IMR-90 (cell line): ENCODE data around the gene SHROOM3. TPM values are rescaled to one million over a fixed set of nuclear protein-coding genes. Genes with fewer than 3 reads are reported as not detected.

Source experiments
- ATAC-seq: fragments of 200-7000 bp; cut with Tn5 transposase; 2 replicates; pipeline ENCODE4 v1.9.1; 2020; ENCODE audit warnings: low read depth, mild to moderate bottlenecking, moderate library complexity
- BruUV-seq: library from RNA; stranded (reverse); fragments of 400-500 nt; replicated peaks from 2 replicates; lab custom pipeline; 2021; lab: Mats Ljungman, UMichigan
- CTCF ChIA-PET: fragments of 300-600 bp; formaldehyde crosslinking; extraction: SDS; loops from one replicate; lab custom pipeline; 2021; ENCODE audit warnings: antibody characterized with exemption; lab: Yijun Ruan, JAX
- POLR2A ChIA-PET: fragments of 300-600 bp; sonication (Branson Sonifier 250); formaldehyde crosslinking; loops from one replicate; lab custom pipeline; 2022; ENCODE audit warnings: antibody characterized with exemption; ENCODE audit not compliant: unreplicated experiment; lab: Charles Lee
- DNase-seq: peaks from one replicate; pipeline ENCODE4 v3.0.0; 2013
- H2AFZ ChIP-seq: replicated peaks from 2 replicates; pipeline ENCODE3; 2013; ENCODE audit warnings: low read length, mild to moderate bottlenecking; ENCODE audit not compliant: poor library complexity
- H2AK5ac ChIP-seq: 2 replicates; pipeline ENCODE4 v1.6.1; 2013; ENCODE audit warnings: low read depth, low read length, inconsistent platforms
- H2AK9ac ChIP-seq: replicated peaks from 2 replicates; pipeline ENCODE3; 2013; ENCODE audit warnings: mild to moderate bottlenecking, low read depth, low read length, moderate library complexity; ENCODE audit not compliant: poor library complexity
- H2BK120ac ChIP-seq: 2 replicates; pipeline ENCODE4 v1.6.1; 2013; ENCODE audit warnings: low read depth, low read length, inconsistent platforms
- H2BK15ac ChIP-seq: 3 replicates; pipeline ENCODE4 v1.6.1; 2013; ENCODE audit warnings: low read depth, low read length, inconsistent platforms
- H2BK20ac ChIP-seq: 2 replicates; pipeline ENCODE4 v1.6.1; 2013; ENCODE audit warnings: low read depth, mild to moderate bottlenecking, inconsistent platforms, low read length, moderate library complexity
- H2BK5ac ChIP-seq: 2 replicates; pipeline ENCODE4 v1.6.1; 2013; ENCODE audit warnings: mild to moderate bottlenecking, low read depth, low read length, inconsistent platforms; ENCODE audit not compliant: poor library complexity, severe bottlenecking
- H3K14ac ChIP-seq: replicated peaks from 2 replicates; pipeline ENCODE4 v1.6.1; 2013; ENCODE audit warnings: low read depth, low read length, inconsistent platforms
- H3K18ac ChIP-seq: 2 replicates; pipeline ENCODE4 v1.6.1; 2013; ENCODE audit warnings: low read depth, low read length, control low read depth
- H3K23ac ChIP-seq: 2 replicates; pipeline ENCODE4 v1.6.1; 2013; ENCODE audit warnings: low read depth, low read length, inconsistent platforms
- H3K27ac ChIP-seq: 2 replicates; pipeline ENCODE4 v1.5.1; 2013; ENCODE audit warnings: mild to moderate bottlenecking, control low read depth, low read length; ENCODE audit not compliant: insufficient read depth
- H3K27me3 ChIP-seq: 2 replicates; pipeline ENCODE4 v1.6.1; 2013; ENCODE audit warnings: low read length; ENCODE audit not compliant: control insufficient read depth, insufficient read depth
- H3K36me3 ChIP-seq: 2 replicates; pipeline ENCODE4 v1.6.1; 2013; ENCODE audit warnings: low read length, mixed read lengths; ENCODE audit not compliant: control insufficient read depth, insufficient read depth
- H3K4ac ChIP-seq: 2 replicates; pipeline ENCODE4 v1.6.1; 2013; ENCODE audit warnings: low read depth, low read length, inconsistent platforms
- H3K4me1 ChIP-seq: 2 replicates; pipeline ENCODE4 v1.6.1; 2013; ENCODE audit warnings: low read length, mixed read lengths; ENCODE audit not compliant: control insufficient read depth, insufficient read depth
- H3K4me2 ChIP-seq: 2 replicates; pipeline ENCODE4 v1.6.1; 2013; ENCODE audit warnings: low read depth, mild to moderate bottlenecking, control low read depth, low read length, moderate library complexity
- H3K4me3 ChIP-seq: 2 replicates; pipeline ENCODE4 v1.5.1; 2013; ENCODE audit warnings: low read depth, mild to moderate bottlenecking, control low read depth, low read length, moderate library complexity; ENCODE audit not compliant: insufficient read depth
- H3K56ac ChIP-seq: 2 replicates; pipeline ENCODE4 v1.6.1; 2013; ENCODE audit warnings: low read length, inconsistent platforms; ENCODE audit not compliant: insufficient read depth; ENCODE audit errors: extremely low read depth
- H3K79me1 ChIP-seq, 2 experiments: 2 replicates each; pipeline ENCODE4 v1.6.1; 2013; ENCODE audit warnings: low read length in 2 of 2, inconsistent platforms in 1 of 2, low read depth in 1 of 2
- H3K9ac ChIP-seq: 2 replicates; pipeline ENCODE4 v1.6.1; 2013; ENCODE audit warnings: low read depth, low read length, control low read depth
- H3K9me1 ChIP-seq: 2 replicates; pipeline ENCODE4 v1.6.1; 2013; ENCODE audit warnings: low read length, inconsistent platforms; ENCODE audit not compliant: insufficient read depth
- H3K9me3 ChIP-seq: 2 replicates; pipeline ENCODE4 v1.6.1; 2013; ENCODE audit warnings: low read length; ENCODE audit not compliant: control insufficient read depth, insufficient read depth
- H4K20me1 ChIP-seq: 2 replicates; pipeline ENCODE4 v1.6.1; 2013; ENCODE audit warnings: low read length, inconsistent platforms; ENCODE audit not compliant: insufficient read depth
- H4K5ac ChIP-seq: 2 replicates; pipeline ENCODE4 v1.6.1; 2013; ENCODE audit warnings: mild to moderate bottlenecking, low read depth, low read length, control low read depth
- H4K8ac ChIP-seq, 2 experiments: 2 replicates each; pipeline ENCODE4 v1.6.1; 2013; ENCODE audit warnings: low read depth in 2 of 2, low read length in 2 of 2, control low read depth in 1 of 2, inconsistent platforms in 1 of 2
- H4K91ac ChIP-seq: 2 replicates; pipeline ENCODE4 v1.6.1; 2013; ENCODE audit warnings: low read depth, low read length, inconsistent platforms; ENCODE audit not compliant: insufficient read depth
- FOS ChIP-seq: fragments of 150-350 bp; IDR thresholded peaks from 2 replicates; pipeline ENCODE4 v1.6.1; 2016; ENCODE audit warnings: low read depth, low read length
- MAFK ChIP-seq: IDR thresholded peaks from 2 replicates; pipeline ENCODE4 v1.6.1; 2012; ENCODE audit warnings: low read depth, low read length, improper control_type of control experiment
- MAZ ChIP-seq: IDR thresholded peaks from 2 replicates; pipeline ENCODE4 v1.6.1; 2012; ENCODE audit warnings: low read depth, mild to moderate bottlenecking, low read length, improper control_type of control experiment, moderate library complexity, borderline replicate concordance
- MXI1 ChIP-seq: IDR thresholded peaks from 2 replicates; pipeline ENCODE4 v1.6.1; 2012; ENCODE audit warnings: low read depth, mild to moderate bottlenecking, low read length, moderate library complexity, borderline replicate concordance
- NFE2L2 ChIP-seq: fragments of 150-350 bp; IDR thresholded peaks from 2 replicates; pipeline ENCODE4 v1.6.1; 2016; ENCODE audit warnings: low read depth, mild to moderate bottlenecking, low read length
- RAD21 ChIP-seq: IDR thresholded peaks from 2 replicates; pipeline ENCODE4 v1.6.1; 2012; ENCODE audit warnings: low read length, improper control_type of control experiment
- RFX5 ChIP-seq: IDR thresholded peaks from 2 replicates; pipeline ENCODE4 v1.8.0; 2012; ENCODE audit warnings: low read depth, mild to moderate bottlenecking, low read length, moderate library complexity
- SMC3 ChIP-seq: fragments of 150-350 bp; IDR thresholded peaks from 2 replicates; pipeline ENCODE4 v1.6.1; 2016; ENCODE audit warnings: low read depth, mild to moderate bottlenecking, antibody characterized with exemption, low read length, moderate library complexity
- WGBS, 2 experiments: methylation state at CpG; one replicate each; pipeline versions ENCODE4 v1.1.5 to v1.1.7; 2013; ENCODE audit warnings: missing lambda C conversion rate in 2 of 2; ENCODE audit not compliant: insufficient read length in 1 of 2; ENCODE audit errors: extremely low coverage in 2 of 2; 5-methylcytosine and 5-hydroxymethylcytosine counted together
- dilution Hi-C: fragments of 300-500 bp; cut with HindIII; formaldehyde crosslinking; loops from one replicate; pipeline ENCODE4 v1.14.3; 2018; ENCODE audit warnings: low sequenced_read_pairs; ENCODE audit not compliant: unreplicated experiment
- in situ Hi-C: fragments of 300-500 bp; cut with MboI; formaldehyde crosslinking; loops from 3 replicates; pipeline ENCODE4 v1.14.3; 2019; ENCODE audit warnings: low sequenced_read_pairs, inconsistent platforms, mixed read lengths
- intact Hi-C: fragments of 100-400 bp; cut with micrococcal nuclease; formaldehyde crosslinking; loops from 2 replicates; pipeline ENCODE4 v1.10.0; 2022
- polyA plus RNA-seq, 3 experiments: library from polyadenylated mRNA; depleted of rRNA; stranded (reverse); fragments of >200 nt; gene quantifications; 2 replicates each; pipeline ENCODE4 v1.2.3, GENCODE V29; 2012; ENCODE audit warnings: low replicate concordance in 1 of 3
- total RNA-seq: library from RNA; depleted of rRNA; stranded (reverse); fragments of >200 nt; gene quantifications from 2 replicates; pipeline ENCODE4 v1.2.3, GENCODE V29; 2012
- TF ChIP-seq, protein P1 (sequence below): fragments of 150-350 bp; IDR thresholded peaks from 2 replicates; pipeline ENCODE4 v1.6.1; 2017; ENCODE audit warnings: mild to moderate bottlenecking, antibody characterized with exemption, low read length, low read depth
- TF ChIP-seq, protein P2 (sequence below): conservative IDR thresholded peaks from 2 replicates; pipeline ENCODE4 v1.5.1; 2012; ENCODE audit warnings: mild to moderate bottlenecking, low read depth, low read length, improper control_type of control experiment
- TF ChIP-seq, protein P3 (sequence below): fragments of 150-350 bp; IDR thresholded peaks from 2 replicates; pipeline ENCODE4 v1.6.1; 2016; ENCODE audit warnings: low read depth, mild to moderate bottlenecking, low read length, moderate library complexity, borderline replicate concordance

The SHROOM3 gene
- total and polyA plus RNA-seq, 2 of the 4 experiments (the other 2 are of a cell fraction): 10.8 to 19.5 TPM

DNA sequence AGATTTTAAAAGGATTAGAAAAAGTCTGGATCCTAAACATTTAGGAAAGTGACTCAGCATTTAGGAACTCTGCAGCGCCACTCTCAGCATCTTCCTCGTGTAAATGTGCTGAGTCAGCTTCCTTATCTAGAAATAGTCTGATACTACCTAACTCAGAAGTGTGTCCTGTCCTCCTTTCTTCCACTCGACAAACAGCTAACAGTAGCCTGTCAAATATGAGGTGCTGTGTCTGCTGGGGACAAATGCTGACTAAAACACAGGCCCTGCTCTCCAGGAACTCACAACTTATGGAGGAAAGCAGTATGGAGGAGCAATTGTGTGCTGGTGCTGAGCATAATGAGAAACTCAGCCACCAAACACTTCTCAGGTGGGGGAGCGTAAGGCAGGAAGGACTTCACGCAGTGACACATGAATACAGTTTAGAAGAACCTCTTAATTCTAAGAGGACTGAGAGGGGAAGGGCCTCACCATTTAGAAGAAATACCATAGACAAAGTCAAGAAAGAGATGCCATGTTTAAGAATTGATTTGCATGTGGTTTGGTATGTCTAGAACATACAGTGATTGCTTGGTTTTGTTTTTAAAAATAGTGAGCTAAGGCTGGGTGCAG lies 337.6 kb downstream of the SHROOM3 start:
- intact Hi-C loops (no loop called here), in situ Hi-C loops (loop anchor here (25.0 kb wide), 1 partner anchor 390 kb away; the partner anchor contains the start of gene CCNG2), dilution Hi-C loops (no loop called here)
- H3K36me3 ChIP-seq: peaks cover 20% of the 10 kb centered on the region
- H3K4me2 ChIP-seq: 0 out of 2 replicates have a peak overlapping the region, but pooled peaks have one; percentile 48
- peak; percentile 75 for ATAC-seq
- peak overlapping the region; percentile 94; the same call in 1 of the 2 replicates for H3K23ac ChIP-seq
- peak overlapping the region; percentile 99 for H2BK20ac ChIP-seq
- no peak overlapping the region for H3K4me3 ChIP-seq
- peak overlapping the region; percentile 99 for H2BK120ac ChIP-seq
- peak overlapping the region; percentile 96 for H3K14ac ChIP-seq
- peak overlapping the region; percentile 95 for H3K18ac ChIP-seq
- peak overlapping the region; percentile 96 for H2AK9ac ChIP-seq
- H4K91ac ChIP-seq: peak overlapping the region; percentile 97
- H3K4me1 ChIP-seq: peaks cover 13% of the 10 kb centered on the region
- H3K79me1 ChIP-seq: peaks cover 22 to 48% of the 10 kb centered on the region in 2 experiments; a peak in 3 of 4 replicates
- peak overlapping the region; percentile 53; the same call in 1 of the 2 replicates for H3K27ac ChIP-seq
- peak overlapping the region; percentile 92; the same call in 2 of the 3 replicates for H2BK15ac ChIP-seq
- H3K27me3 ChIP-seq: no peaks in the 10 kb centered on the region
- H4K5ac ChIP-seq: peak overlapping the region; percentile 96
- peak; percentile 97 for TF ChIP-seq NFE2L2
- no peak for TF ChIP-seq SMC3
- no peak for TF ChIP-seq RAD21
- TF ChIP-seq FOS: peak; percentile 63; the same call in 1 of the 2 replicates
- TF ChIP-seq, protein P1, sequence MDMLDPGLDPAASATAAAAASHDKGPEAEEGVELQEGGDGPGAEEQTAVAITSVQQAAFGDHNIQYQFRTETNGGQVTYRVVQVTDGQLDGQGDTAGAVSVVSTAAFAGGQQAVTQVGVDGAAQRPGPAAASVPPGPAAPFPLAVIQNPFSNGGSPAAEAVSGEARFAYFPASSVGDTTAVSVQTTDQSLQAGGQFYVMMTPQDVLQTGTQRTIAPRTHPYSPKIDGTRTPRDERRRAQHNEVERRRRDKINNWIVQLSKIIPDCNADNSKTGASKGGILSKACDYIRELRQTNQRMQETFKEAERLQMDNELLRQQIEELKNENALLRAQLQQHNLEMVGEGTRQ: no peak
- TF ChIP-seq MXI1: no peak
- TF ChIP-seq, protein P2, sequence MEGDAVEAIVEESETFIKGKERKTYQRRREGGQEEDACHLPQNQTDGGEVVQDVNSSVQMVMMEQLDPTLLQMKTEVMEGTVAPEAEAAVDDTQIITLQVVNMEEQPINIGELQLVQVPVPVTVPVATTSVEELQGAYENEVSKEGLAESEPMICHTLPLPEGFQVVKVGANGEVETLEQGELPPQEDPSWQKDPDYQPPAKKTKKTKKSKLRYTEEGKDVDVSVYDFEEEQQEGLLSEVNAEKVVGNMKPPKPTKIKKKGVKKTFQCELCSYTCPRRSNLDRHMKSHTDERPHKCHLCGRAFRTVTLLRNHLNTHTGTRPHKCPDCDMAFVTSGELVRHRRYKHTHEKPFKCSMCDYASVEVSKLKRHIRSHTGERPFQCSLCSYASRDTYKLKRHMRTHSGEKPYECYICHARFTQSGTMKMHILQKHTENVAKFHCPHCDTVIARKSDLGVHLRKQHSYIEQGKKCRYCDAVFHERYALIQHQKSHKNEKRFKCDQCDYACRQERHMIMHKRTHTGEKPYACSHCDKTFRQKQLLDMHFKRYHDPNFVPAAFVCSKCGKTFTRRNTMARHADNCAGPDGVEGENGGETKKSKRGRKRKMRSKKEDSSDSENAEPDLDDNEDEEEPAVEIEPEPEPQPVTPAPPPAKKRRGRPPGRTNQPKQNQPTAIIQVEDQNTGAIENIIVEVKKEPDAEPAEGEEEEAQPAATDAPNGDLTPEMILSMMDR: no peak
- TF ChIP-seq MAZ: no peak
- TF ChIP-seq, protein P3, sequence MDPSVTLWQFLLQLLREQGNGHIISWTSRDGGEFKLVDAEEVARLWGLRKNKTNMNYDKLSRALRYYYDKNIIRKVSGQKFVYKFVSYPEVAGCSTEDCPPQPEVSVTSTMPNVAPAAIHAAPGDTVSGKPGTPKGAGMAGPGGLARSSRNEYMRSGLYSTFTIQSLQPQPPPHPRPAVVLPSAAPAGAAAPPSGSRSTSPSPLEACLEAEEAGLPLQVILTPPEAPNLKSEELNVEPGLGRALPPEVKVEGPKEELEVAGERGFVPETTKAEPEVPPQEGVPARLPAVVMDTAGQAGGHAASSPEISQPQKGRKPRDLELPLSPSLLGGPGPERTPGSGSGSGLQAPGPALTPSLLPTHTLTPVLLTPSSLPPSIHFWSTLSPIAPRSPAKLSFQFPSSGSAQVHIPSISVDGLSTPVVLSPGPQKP: no peak
- peak; percentile 100 for TF ChIP-seq MAFK
- no peak for TF ChIP-seq RFX5
- peak; percentile 87 for DNase-seq
- no peak overlapping the region; the same call in 1 of the 2 replicates for H3K9ac ChIP-seq
- peaks cover 17% of the 10 kb centered on the region for H3K9me1 ChIP-seq
- H2AFZ ChIP-seq: peak overlapping the region; percentile 79
- ChIA-PET POLR2A (interaction anchor here (1.4 kb wide), 1 partner anchor 11 kb away, joined by 3 read pairs; no protein-coding TSS in a partner anchor), CTCF (no interaction called here)
- WGBS, 2 experiments: 0% methylated on average over 1 of the region's 5 CpGs; no CpG with 5 or more reads in 1 of the 2 experiments
- H4K20me1 ChIP-seq: no peaks in the 10 kb centered on the region
- BruUV-seq: no TSS peak
- H2BK5ac ChIP-seq: peak overlapping the region; percentile 94
- peak overlapping the region; percentile 100 for H3K4ac ChIP-seq
- H3K9me3 ChIP-seq: no peaks in the 10 kb centered on the region
- peak overlapping the region; percentile 14 to 95 for H4K8ac ChIP-seq
- H3K56ac ChIP-seq: peak overlapping the region; percentile 63; the same call in 1 of the 2 replicates
- peak overlapping the region; percentile 97 for H2AK5ac ChIP-seq
